Amygdala (tissue), 56 donors: ENCODE results near the gene MUC16.

Source experiments
- DNase-seq, 56 donors: peaks; one replicate each; lab custom pipeline; 2025; lab: John Stamatoyannopoulos, UW

The MUC16 gene

DNA sequence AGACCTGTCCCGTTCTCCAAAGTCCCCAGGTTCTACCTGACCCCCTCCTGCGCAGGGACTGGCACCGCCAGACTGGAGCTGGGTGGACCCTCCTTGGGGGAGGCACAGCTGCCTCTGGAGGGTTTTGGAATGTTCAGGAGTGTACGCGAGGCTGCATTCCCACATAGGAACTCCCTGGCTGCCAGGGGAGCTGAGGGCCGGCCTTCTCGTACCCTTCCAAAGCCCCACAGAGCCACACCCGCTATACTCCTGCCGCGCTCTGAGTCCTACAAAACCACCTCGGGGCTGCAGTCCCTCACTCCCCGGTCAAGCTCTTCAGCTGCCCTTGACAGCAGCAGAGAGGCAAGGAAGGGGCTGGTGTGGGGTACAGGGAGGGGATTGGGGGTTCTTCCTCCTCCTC, 484 bp upstream of the MUC16 start:
- no peak for DNase-seq

DNA sequence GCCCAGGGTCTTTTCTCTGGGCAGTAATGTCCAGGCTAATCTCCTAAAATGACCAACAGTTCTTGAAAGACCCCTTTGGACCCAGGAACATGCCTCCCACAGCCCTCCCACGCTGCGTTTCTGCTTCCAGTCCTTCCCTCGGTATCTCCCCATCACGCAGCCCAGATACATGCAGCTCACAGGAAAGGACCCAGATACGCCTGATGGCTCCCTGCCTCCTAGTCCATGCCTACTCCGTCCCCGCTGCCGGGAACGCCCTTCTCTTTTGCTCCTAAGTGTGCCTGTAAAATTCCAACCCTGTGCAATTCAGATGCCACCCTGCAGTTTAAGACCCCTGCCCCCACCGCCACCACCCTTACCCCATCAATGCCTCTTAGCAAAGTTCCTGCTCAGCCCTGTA, 778 bp downstream of the MUC16 start:
- no peak for DNase-seq

GRCh38 chr19:9008667-9009066, 1.5 kb downstream of the MUC16 start:
- DNase-seq = no peak

DNA sequence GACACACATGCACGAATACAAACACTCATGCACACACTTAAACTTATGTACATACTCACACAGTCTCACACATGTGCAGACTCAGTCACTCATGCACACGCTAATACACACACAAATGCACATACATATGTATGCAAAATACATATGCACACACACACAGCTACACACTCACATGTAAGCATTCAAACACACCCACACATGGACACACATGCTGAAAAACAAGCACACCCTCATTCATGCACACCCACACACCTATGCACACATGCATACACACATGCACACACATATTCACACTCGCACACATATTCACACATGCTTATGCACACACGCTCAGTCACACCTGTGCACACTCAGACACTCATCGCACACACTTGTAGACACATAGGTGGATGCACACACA, 9.3 kb downstream of the MUC16 start:
- no peak for DNase-seq

DNA sequence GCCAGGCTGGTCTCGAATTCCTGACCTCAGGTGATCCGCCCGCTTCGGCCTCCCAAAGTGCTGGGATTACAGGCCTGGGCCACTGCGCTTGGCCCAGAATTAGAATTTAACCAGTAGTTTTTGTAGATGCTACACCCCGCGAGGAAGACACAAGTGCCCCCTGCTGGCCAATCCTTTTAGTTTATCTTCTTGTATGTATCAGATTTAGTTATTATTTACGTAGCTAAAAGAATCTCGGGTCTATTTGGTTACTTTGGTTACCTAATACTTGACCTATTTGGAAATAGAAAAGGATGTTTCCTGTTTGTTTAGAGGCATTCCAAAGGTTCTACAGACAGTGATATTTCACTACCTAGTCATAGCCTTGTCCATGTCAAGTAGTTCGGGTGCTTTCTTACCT, 22.0 kb downstream of the MUC16 start:
- no peak for DNase-seq

GRCh38 chr19:8986296-8986695, 23.9 kb downstream of the MUC16 start:
- no peak for DNase-seq

DNA sequence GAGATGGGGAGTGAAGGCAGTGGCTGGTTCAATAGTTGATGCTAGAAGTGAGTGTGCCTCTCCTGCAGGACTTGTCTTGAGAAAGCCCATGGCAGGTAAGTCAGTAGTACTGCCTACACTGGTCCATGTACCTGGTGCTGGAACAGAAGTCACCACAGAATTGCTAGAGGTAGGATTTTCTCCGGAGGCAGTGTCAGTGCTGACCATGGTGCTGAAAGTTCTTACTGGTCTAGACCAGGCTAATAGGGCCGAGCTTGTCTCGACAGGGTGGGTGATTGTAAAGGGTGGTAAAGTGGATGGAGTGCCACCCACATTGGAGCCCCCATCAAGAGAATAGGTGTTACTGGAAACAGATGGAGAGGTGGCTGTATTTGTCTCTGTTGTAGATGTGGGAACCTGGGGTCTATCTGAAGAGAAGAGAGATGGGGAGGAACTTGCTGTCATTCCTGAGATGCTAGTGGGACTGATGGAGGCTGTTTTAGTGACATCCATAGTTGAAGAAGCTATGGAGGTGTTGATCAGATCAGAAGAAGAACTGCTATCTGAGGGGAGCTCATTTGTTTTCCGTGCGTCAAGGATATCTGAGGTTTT, 36.6 kb downstream of the MUC16 start:
- DNase-seq = no peak

DNA sequence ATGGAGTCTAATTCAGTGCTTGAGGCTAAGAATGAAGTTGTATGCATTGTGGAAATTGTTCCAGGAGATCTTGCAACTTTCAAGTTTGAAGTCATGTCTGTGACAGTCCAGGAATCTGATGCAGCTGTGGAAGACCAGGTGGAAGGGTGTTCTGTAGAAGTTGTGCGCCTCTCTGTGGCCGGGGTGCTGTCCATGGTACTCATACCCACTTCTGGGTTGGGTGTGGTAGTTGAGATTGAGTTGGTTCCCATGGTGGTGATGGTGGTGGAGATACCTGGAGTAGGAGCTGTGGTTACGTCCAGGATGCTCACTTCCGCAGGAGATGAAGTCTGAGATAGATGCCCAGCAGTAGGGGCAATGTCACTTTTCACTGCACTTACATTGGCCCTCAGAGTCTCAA, 44.3 kb downstream of the MUC16 start:
- no peak for DNase-seq
